ENCODE data around the gene SLC37A1.

DNA sequence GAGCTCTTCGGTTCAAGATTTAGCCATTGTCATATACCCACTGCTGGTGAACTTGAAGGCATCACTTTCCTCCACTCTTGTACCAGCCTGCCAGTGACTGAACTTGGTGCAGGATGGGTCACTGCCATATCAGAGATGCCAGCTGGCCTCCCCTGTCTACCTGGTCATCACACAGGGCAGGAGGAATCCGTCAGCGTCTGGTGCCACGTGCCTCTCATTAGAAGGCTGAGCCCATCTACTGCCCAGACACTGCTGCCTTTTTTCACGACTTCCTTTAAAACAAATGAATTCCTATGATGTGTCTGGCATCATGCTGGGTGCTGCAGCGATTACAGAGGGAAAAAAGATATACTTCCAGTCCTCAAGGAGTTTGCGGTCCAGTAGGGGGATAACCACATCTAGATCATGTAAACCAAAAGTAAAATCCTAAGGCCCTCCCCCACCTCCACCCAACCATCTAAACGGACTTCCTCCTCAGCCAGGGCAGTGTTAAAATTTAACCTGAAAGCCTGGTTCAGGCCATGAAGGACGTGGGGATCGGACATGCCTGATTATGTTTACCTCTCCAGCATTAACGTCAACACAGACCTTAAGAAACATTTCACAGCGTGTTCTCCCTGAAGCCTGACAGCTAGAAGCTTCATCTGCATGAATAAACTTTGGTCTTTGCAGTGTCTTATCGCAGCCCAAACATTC is 110.6 kb downstream of the SLC37A1 start:
- TF ChIP-seq, protein P1, sequence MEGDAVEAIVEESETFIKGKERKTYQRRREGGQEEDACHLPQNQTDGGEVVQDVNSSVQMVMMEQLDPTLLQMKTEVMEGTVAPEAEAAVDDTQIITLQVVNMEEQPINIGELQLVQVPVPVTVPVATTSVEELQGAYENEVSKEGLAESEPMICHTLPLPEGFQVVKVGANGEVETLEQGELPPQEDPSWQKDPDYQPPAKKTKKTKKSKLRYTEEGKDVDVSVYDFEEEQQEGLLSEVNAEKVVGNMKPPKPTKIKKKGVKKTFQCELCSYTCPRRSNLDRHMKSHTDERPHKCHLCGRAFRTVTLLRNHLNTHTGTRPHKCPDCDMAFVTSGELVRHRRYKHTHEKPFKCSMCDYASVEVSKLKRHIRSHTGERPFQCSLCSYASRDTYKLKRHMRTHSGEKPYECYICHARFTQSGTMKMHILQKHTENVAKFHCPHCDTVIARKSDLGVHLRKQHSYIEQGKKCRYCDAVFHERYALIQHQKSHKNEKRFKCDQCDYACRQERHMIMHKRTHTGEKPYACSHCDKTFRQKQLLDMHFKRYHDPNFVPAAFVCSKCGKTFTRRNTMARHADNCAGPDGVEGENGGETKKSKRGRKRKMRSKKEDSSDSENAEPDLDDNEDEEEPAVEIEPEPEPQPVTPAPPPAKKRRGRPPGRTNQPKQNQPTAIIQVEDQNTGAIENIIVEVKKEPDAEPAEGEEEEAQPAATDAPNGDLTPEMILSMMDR (IDR thresholded peaks at IDR 0.05; ENCODE audit: insufficient read depth, low read length), result no peak
- TF ChIP-seq POLR2AphosphoS5 (IDR thresholded peaks at IDR 0.05; ENCODE audit: low read depth) (no peak), REST (IDR thresholded peaks at IDR 0.05; ENCODE audit: insufficient replicate concordance, low read depth) (no peak), GABPA (IDR thresholded peaks at IDR 0.05; ENCODE audit: low read depth) (no peak), SPI1 (IDR thresholded peaks at IDR 0.05; ENCODE audit: borderline replicate concordance, low read depth) (no peak)
